Measurements from ENCODE around the gene VN1R5. TPM values are rescaled to one million over a fixed set of nuclear protein-coding genes. Genes with fewer than 3 reads are reported as not detected.

The VN1R5 gene
- total and polyA plus RNA-seq, 4 donors = not detected

GRCh38 chr1:247211339-247211738, 44.5 kb upstream of the VN1R5 start:
- 64 to 65% methylated on average over 7 of the region's 7 CpGs for WGBS, 2 donors
- peaks cover 0 to 3% (median 0%) of the 10 kb centered on the region in 4 donors for H3K36me3 ChIP-seq (ENCODE audit: control insufficient read depth in 4 of 4, insufficient read depth in 4 of 4, low read length in 4 of 4)
- peaks cover 0 to 2% (median 0%) of the 10 kb centered on the region in 3 donors for H3K27me3 ChIP-seq (ENCODE audit: control insufficient read depth in 3 of 3, insufficient read depth in 3 of 3, low read length in 2 of 3)
- H3K4me3 ChIP-seq = no peak overlapping the region
- peaks cover 0 to 3% (median 0%) of the 10 kb centered on the region in 4 donors for H3K9me3 ChIP-seq (ENCODE audit: control insufficient read depth in 4 of 4, insufficient read depth in 3 of 4, low read length in 3 of 4)
- TF ChIP-seq CTCF (IDR thresholded peaks at IDR 0.05; ENCODE audit: control extremely low read depth, extremely low read depth) = no peak
- H3K27ac ChIP-seq (ENCODE audit: low read depth in 1 of 2, low read length in 1 of 2) = peak overlapping the region in 1 of 2 donors; percentile 46
- H3K4me1 ChIP-seq (ENCODE audit: control insufficient read depth in 5 of 5, insufficient read depth in 5 of 5, low read length in 5 of 5) = peaks cover 0 to 13% (median 11%) of the 10 kb centered on the region in 5 donors
- no peak overlapping the region for H3K9ac ChIP-seq (ENCODE audit: insufficient read depth in 1 of 2, low read length in 2 of 2)
- DNase-seq (no peak), ATAC-seq (ENCODE audit: insufficient read depth, low FRiP score) (no peak)

GRCh38 chr1:247212012-247212411, 43.9 kb upstream of the VN1R5 start:
- Histone ChIP-seq H3K27ac (ENCODE audit: low read depth in 1 of 2, low read length in 1 of 2) (no peak overlapping the region), H3K27me3 (ENCODE audit: control insufficient read depth in 3 of 3, insufficient read depth in 3 of 3, low read length in 2 of 3) (peaks cover 0 to 5% (median 0%) of the 10 kb centered on the region in 3 donors), H3K4me3 (no peak overlapping the region), H3K9me3 (ENCODE audit: control insufficient read depth in 4 of 4, insufficient read depth in 3 of 4, low read length in 3 of 4) (no peaks in the 10 kb centered on the region), H3K4me1 (ENCODE audit: control insufficient read depth in 5 of 5, insufficient read depth in 5 of 5, low read length in 5 of 5) (peaks cover 0 to 13% (median 9%) of the 10 kb centered on the region in 5 donors), H3K9ac (ENCODE audit: insufficient read depth in 1 of 2, low read length in 2 of 2) (no peak overlapping the region), H3K36me3 (ENCODE audit: control insufficient read depth in 4 of 4, insufficient read depth in 4 of 4, low read length in 4 of 4) (peaks cover 0 to under 1% (median 0%) of the 10 kb centered on the region in 4 donors)
- 77 to 84% methylated on average over 5 of the region's 5 CpGs for WGBS, 2 donors
- no peak for TF ChIP-seq CTCF (IDR thresholded peaks at IDR 0.05; ENCODE audit: control extremely low read depth, extremely low read depth)
- ATAC-seq (ENCODE audit: insufficient read depth, low FRiP score) = no peak
- no peak for DNase-seq

GRCh38 chr1:247212627-247213617, 43.0 kb upstream of the VN1R5 start:
- WGBS, 2 donors = 51 to 65% methylated on average over 1 of the region's 1 CpG

More at GRCh38 chr1:247212627-247213617, 43.0 kb upstream of the VN1R5 start:
- H3K4me1 ChIP-seq (ENCODE audit: control insufficient read depth in 5 of 5, insufficient read depth in 5 of 5, low read length in 5 of 5) = peaks cover 0 to 13% (median 8%) of the 10 kb centered on the region in 5 donors
- H3K36me3 ChIP-seq (ENCODE audit: control insufficient read depth in 4 of 4, insufficient read depth in 4 of 4, low read length in 4 of 4) = no peaks in the 10 kb centered on the region
- H3K4me3 ChIP-seq = no peak overlapping the region
- H3K27me3 ChIP-seq (ENCODE audit: control insufficient read depth in 3 of 3, insufficient read depth in 3 of 3, low read length in 2 of 3) = peaks cover 0 to 5% (median 0%) of the 10 kb centered on the region in 3 donors
- H3K9me3 ChIP-seq (ENCODE audit: control insufficient read depth in 4 of 4, insufficient read depth in 3 of 4, low read length in 3 of 4) = no peaks in the 10 kb centered on the region
- no peak overlapping the region for H3K9ac ChIP-seq (ENCODE audit: insufficient read depth in 1 of 2, low read length in 2 of 2)
- no peak overlapping the region for H3K27ac ChIP-seq (ENCODE audit: low read depth in 1 of 2, low read length in 1 of 2)
- no peak for DNase-seq
- ATAC-seq (ENCODE audit: insufficient read depth, low FRiP score) = no peak
- TF ChIP-seq CTCF (IDR thresholded peaks at IDR 0.05; ENCODE audit: control extremely low read depth, extremely low read depth) = no peak
